Measurements from ENCODE around the gene CLP1. TPM values are rescaled to one million over a fixed set of nuclear protein-coding genes. Genes with fewer than 3 reads are reported as not detected.

Gene CLP1
- polyA plus RNA-seq, 1 of the 3 experiments (the other 2 are of a cell fraction), result 18.1 TPM

DNA sequence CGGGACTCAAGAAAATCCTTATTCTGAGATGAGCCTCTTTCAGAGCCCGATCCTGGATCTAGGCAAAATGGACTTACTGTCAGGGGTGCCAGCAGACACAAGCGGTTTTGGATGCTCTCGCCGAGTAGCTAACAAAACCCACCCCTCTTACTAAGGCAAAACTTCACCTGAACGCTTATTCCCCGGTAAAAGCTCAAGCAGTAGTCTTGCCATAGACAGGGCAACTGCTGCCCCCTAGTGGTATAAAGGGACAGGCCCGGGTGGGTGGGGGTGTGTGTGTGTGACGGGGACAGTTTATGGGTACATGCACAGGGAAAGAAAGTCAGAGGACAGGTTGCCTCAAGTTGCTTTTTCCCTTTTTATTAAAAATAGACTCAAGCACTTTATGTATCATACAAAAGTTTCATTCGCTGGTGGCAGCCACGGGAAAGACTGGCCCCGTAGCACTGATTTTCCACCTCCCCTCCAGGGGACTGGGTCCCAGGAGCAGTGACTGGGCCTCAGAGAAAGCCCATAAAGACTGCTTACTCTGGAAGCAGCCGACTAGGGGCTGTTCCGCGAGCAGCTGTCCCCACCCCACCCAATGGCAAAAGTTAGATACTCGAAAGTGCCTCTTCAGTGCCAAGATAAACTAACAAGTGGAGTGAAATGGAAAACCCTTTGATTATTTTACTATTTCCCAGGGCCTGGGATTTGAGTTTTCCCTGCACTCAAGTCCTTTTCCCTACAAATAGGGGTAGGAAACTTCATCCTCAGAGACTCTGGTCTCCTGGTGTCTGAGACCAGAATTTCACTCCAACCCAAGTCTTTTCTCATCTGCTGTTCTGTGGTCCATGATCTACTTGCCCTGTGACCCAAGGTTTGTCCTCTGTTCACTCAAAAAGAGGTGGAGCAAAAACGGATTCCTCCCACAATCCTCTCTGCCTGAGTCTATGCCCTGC, 12.5 kb upstream of the CLP1 start:
- peaks cover 18% of the 10 kb centered on the region for H3F3A ChIP-seq (replicated peaks; ENCODE audit: insufficient read depth)
- peaks cover 52% of the 10 kb centered on the region for H4K20me1 ChIP-seq (ENCODE audit: insufficient read depth)
- no peak overlapping the region for H3K27ac ChIP-seq (ENCODE audit: low read depth in 2 of 2, low read length in 1 of 2)
- H3K4me1 ChIP-seq (ENCODE audit: control insufficient read depth in 1 of 2, insufficient read depth in 2 of 2, low read depth in 1 of 2, low read length in 1 of 2), result peaks cover 27 to 30% of the 10 kb centered on the region in 2 experiments; a peak in 3 of 4 replicates
- peaks cover 3 to 4% of the 10 kb centered on the region in 2 experiments for H3K36me3 ChIP-seq (replicated peaks in 1 of 2; ENCODE audit: control insufficient read depth in 1 of 2, insufficient read depth in 2 of 2, low read length in 1 of 2)
- peak overlapping the region in 1 of 2 experiments; percentile 36; a peak in 1 of 4 replicates for H3K4me3 ChIP-seq (ENCODE audit: low read depth in 2 of 2, low read length in 1 of 2)
- no peaks in the 10 kb centered on the region for H3K9me2 ChIP-seq
- H2AFZ ChIP-seq (ENCODE audit: low read depth), result no peak overlapping the region
- no peak overlapping the region for H3K9ac ChIP-seq
- TF ChIP-seq, protein P1, sequence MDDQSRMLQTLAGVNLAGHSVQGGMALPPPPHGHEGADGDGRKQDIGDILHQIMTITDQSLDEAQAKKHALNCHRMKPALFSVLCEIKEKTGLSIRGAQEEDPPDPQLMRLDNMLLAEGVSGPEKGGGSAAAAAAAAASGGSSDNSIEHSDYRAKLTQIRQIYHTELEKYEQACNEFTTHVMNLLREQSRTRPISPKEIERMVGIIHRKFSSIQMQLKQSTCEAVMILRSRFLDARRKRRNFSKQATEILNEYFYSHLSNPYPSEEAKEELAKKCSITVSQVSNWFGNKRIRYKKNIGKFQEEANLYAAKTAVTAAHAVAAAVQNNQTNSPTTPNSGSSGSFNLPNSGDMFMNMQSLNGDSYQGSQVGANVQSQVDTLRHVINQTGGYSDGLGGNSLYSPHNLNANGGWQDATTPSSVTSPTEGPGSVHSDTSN (IDR thresholded peaks at IDR 0.05), result no peak
- TF ChIP-seq, protein P2, sequence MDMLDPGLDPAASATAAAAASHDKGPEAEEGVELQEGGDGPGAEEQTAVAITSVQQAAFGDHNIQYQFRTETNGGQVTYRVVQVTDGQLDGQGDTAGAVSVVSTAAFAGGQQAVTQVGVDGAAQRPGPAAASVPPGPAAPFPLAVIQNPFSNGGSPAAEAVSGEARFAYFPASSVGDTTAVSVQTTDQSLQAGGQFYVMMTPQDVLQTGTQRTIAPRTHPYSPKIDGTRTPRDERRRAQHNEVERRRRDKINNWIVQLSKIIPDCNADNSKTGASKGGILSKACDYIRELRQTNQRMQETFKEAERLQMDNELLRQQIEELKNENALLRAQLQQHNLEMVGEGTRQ (IDR thresholded peaks at IDR 0.05; ENCODE audit: borderline replicate concordance, low read depth, low read length), result no peak
- TF ChIP-seq NRF1 (IDR thresholded peaks at IDR 0.05; ENCODE audit: low read depth, low read length) (no peak), SIN3A (IDR thresholded peaks at IDR 0.05; ENCODE audit: borderline replicate concordance, low read depth, low read length) (0 out of 2 replicates have a peak, but pooled peaks have one; percentile 15), POLR2AphosphoS5 (IDR thresholded peaks at IDR 0.05; ENCODE audit: low read depth, low read length) (0 out of 2 replicates have a peak, but pooled peaks have one; percentile 40), TAF1 (IDR thresholded peaks at IDR 0.05; ENCODE audit: borderline replicate concordance, low read depth, low read length) (no peak), SMC3 (IDR thresholded peaks at IDR 0.05; ENCODE audit: low read depth, low read length) (peak; percentile 55), RAD21 (IDR thresholded peaks at IDR 0.05; ENCODE audit: low read length) (peak; percentile 78)
- TF ChIP-seq, protein P3, sequence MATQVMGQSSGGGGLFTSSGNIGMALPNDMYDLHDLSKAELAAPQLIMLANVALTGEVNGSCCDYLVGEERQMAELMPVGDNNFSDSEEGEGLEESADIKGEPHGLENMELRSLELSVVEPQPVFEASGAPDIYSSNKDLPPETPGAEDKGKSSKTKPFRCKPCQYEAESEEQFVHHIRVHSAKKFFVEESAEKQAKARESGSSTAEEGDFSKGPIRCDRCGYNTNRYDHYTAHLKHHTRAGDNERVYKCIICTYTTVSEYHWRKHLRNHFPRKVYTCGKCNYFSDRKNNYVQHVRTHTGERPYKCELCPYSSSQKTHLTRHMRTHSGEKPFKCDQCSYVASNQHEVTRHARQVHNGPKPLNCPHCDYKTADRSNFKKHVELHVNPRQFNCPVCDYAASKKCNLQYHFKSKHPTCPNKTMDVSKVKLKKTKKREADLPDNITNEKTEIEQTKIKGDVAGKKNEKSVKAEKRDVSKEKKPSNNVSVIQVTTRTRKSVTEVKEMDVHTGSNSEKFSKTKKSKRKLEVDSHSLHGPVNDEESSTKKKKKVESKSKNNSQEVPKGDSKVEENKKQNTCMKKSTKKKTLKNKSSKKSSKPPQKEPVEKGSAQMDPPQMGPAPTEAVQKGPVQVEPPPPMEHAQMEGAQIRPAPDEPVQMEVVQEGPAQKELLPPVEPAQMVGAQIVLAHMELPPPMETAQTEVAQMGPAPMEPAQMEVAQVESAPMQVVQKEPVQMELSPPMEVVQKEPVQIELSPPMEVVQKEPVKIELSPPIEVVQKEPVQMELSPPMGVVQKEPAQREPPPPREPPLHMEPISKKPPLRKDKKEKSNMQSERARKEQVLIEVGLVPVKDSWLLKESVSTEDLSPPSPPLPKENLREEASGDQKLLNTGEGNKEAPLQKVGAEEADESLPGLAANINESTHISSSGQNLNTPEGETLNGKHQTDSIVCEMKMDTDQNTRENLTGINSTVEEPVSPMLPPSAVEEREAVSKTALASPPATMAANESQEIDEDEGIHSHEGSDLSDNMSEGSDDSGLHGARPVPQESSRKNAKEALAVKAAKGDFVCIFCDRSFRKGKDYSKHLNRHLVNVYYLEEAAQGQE (IDR thresholded peaks at IDR 0.05; ENCODE audit: low read depth, low read length), result no peak
- TF ChIP-seq, protein P4, sequence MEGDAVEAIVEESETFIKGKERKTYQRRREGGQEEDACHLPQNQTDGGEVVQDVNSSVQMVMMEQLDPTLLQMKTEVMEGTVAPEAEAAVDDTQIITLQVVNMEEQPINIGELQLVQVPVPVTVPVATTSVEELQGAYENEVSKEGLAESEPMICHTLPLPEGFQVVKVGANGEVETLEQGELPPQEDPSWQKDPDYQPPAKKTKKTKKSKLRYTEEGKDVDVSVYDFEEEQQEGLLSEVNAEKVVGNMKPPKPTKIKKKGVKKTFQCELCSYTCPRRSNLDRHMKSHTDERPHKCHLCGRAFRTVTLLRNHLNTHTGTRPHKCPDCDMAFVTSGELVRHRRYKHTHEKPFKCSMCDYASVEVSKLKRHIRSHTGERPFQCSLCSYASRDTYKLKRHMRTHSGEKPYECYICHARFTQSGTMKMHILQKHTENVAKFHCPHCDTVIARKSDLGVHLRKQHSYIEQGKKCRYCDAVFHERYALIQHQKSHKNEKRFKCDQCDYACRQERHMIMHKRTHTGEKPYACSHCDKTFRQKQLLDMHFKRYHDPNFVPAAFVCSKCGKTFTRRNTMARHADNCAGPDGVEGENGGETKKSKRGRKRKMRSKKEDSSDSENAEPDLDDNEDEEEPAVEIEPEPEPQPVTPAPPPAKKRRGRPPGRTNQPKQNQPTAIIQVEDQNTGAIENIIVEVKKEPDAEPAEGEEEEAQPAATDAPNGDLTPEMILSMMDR (IDR thresholded peaks at IDR 0.05), result peak; percentile 87
- H3K9me3 ChIP-seq, result no peaks in the 10 kb centered on the region
- POLR2A ChIA-PET, result interaction anchor here (0.6 to 1.0 kb wide), 4 partner anchors 9 to 78 kb away, joined by 3 to 8 read pairs (median 4); partner anchors contain the start of gene UBE2L6
- no peaks in the 10 kb centered on the region for H3K27me3 ChIP-seq (ENCODE audit: insufficient read depth)
- 32% methylated on average over 17 of the region's 17 CpGs for WGBS (ENCODE audit: low lambda C conversion rate)
- CTCF ChIA-PET, result interaction anchor here (0.5 to 17.7 kb wide), 64 partner anchors 9 to 1040 kb away, joined by 3 to 326 read pairs (median 4); partner anchors contain the start of genes CLP1, MED19, RTN4RL2 and SLC43A1
- no peak overlapping the region; the same call in 1 of the 2 replicates for H3K4me2 ChIP-seq
- DNase-seq, result peak; percentile 87
- peaks cover 33% of the 10 kb centered on the region for H3K79me2 ChIP-seq (ENCODE audit: insufficient read depth)
